HT1080 (cell line): ENCODE data around the gene MYF6. TPM values are rescaled to one million over a fixed set of nuclear protein-coding genes. Genes with fewer than 3 reads are reported as not detected.

Experiments
- DNase-seq: peaks from one replicate; pipeline ENCODE4 v3.0.0-alpha.2; 2015; ENCODE audit warnings: low read depth
- total RNA-seq: library from RNA; depleted of rRNA; stranded (reverse); fragments of >200 nt; shearing (Covaris generic); gene quantifications from 2 replicates; pipeline ENCODE4 v1.2.3, GENCODE V29; 2014

MYF6 gene
- total RNA-seq, 1 experiment from 2014 or later = not detected

DNA sequence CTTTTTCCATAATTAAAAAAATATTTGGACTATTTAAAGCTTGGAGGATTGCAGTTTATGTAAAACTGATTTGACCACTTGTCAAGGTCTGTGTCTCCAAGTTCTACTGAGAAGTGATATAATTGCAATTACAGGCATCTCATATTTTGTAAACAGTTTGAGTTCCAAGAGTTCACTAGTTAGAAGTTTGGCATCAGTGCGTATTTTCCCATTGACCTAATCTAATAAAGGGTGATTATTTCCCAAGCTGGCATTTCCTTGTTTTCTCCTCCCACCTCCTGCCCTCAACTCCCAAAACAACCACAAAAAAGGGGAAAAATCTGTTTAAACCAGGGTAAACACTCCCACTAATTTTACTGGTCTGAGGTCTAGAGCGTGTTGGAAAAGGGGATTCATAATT, 3.0 kb upstream of the MYF6 start:
- DNase-seq = no peak

DNA sequence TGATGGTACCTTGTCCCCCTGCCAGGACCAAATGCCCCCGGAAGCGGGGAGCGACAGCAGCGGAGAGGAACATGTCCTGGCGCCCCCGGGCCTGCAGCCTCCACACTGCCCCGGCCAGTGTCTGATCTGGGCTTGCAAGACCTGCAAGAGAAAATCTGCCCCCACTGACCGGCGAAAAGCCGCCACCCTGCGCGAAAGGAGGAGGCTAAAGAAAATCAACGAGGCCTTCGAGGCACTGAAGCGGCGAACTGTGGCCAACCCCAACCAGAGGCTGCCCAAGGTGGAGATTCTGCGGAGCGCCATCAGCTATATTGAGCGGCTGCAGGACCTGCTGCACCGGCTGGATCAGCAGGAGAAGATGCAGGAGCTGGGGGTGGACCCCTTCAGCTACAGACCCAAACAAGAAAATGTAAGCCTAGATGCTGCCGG, 410 bp downstream of the MYF6 start:
- DNase-seq = no peak

- no peak for DNase-seq
Observed at GRCh38 chr12:80708259-80708974, 983 bp downstream of the MYF6 start.

DNA sequence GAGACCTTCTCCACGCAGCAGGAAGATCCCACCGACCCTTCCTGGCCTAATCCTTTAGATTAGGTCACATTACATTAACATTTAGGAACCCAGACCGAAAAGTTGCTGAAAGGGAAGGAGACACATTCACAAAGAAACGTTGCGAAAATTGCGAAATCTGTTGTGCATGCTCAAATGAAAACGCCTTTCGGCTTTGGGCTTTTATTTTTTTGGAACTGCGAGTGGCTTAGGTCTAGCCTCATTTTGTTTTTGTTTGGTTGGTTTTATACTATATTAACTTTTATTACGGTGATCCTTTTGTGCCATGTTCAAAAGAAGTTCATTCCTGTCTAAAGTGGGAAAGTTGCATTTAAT, 1.5 kb downstream of the MYF6 start:
- DNase-seq = no peak

- DNase-seq = no peak
Observed at GRCh38 chr12:80709811-80710726, 2.6 kb downstream of the MYF6 start.

GRCh38 chr12:80710727-80711449, 3.5 kb downstream of the MYF6 start:
- no peak for DNase-seq

DNA sequence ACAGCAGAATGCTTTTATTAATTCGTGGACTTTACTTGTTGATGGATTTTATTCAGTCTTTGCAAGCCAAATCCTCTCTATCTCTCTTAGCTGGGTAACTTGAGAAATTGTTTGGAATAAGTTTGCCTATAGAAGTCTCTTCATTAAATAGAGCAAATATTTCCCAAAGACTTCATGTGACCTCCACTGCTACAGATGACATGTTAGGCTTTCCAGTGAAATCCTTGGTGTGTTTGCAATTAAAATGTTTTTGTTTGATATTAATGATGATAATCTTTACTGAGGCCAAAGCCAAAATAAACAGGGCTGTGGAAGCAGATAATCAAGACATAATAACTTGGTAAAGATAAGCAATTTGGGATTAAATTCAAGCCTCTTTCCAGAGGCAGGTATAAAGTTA, 4.4 kb downstream of the MYF6 start:
- DNase-seq = no peak

DNA sequence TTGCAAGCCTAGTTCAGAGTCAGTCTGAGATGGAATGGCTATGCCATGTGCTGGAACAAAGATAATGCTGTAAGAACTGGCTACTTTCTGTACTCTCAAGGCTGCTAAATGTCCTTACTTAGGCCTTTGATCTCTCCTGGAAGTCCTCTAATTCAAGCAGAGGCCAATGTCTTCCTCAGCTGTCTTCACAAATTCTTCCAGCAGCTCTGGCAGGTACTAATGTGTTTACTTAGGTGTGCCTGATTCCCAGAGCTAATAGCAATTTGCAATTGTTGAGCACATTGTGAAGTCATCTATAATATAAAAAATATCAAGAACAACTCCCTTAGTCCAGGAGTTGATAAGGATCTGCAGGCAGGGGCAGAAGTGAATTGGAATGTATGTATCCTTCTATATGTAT, 5.4 kb downstream of the MYF6 start:
- DNase-seq = no peak

DNA sequence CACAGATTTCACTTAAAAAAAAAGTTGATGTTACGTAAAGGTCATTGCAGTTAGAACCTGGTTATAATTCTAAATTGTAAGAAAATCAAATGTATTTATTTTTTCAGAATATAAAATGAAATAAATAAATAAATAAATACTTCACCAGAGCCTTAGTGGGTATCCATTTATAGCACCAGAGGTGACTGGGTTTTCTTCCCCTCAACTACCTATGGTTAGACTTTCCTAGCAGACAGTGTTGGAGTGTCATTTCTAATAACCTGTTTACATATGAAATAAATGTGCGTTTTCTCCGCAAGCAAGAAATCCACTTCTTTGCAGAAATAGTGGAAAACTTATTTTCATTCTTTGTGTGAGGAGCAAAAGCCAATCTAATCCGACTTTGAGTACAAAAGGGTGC, 6.0 kb downstream of the MYF6 start:
- DNase-seq = no peak

DNA sequence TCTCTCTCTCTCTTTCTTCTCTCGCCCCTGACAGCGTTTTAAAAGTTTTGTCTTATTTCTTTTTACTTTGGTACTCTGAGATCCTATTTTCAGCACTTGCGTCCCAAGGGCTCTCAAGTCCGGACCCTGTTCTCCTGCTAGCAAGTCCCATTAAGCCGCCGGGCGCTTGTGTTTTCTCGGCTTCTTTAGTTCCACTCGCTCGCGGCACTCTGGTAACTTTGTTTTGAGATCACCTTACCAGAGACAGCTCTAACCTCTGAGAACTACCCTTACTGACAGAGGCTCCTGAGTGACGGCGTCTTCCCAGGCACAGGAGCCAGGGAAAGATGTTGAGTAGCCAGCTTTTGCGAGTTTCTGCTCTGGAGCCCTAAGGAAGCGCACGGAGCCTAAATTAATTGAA, 6.6 kb downstream of the MYF6 start:
- DNase-seq = no peak

- no peak for DNase-seq
Observed at GRCh38 chr12:80714846-80715245, 7.4 kb downstream of the MYF6 start.

- DNase-seq = no peak
Observed at GRCh38 chr12:80715713-80716249, 8.3 kb downstream of the MYF6 start.

GRCh38 chr12:80716696-80717469, 9.4 kb downstream of the MYF6 start, which contains the start of gene MYF5:
Gene MYF5, plus strand, starts transcription at chr12:80716912. Its CDS starts 152 bp downstream, at chr12:80717064.
- DNase-seq = no peak

DNA sequence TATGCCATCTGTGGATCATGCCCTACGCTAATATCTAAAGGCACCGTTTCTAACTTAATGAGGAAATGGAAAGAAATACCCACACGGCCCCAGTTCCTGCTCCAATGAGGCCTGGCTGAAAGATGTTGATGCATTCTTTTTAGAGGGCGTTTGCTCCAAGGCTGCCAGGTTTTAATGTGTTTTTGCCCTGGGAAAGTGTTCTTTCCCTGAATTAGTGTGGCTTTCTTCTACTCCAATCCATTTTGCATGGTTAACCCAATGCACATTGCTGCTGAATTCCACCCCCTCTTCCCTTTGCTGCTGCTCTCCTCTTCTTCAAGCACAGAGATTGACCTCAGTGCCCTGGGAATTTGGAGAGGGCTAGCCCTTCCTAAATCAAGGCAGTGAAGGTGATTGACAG, 10.4 kb downstream of the MYF6 start:
- no peak for DNase-seq

- DNase-seq = no peak
Observed at GRCh38 chr12:80720516-80720915, 13.1 kb downstream of the MYF6 start.

DNA sequence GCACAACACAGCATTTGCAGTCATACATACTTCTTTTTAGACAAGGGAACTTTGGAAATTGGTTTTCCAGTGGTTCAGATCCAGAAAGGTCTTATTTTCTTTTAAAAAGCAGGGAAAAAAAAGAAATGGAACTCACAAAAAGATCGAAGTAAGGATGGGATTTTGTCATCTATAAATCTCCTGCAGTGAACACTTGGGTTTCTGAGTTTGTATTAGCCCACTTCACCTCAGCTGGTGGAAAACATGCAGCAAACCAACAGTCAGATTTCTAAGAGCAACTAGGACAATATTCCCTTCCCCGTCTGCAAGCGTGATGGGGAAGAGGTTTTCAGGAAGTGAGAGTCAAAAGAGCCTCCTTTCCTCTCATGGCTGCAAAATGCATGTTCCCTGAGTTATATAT, 13.9 kb downstream of the MYF6 start:
- no peak for DNase-seq

DNA sequence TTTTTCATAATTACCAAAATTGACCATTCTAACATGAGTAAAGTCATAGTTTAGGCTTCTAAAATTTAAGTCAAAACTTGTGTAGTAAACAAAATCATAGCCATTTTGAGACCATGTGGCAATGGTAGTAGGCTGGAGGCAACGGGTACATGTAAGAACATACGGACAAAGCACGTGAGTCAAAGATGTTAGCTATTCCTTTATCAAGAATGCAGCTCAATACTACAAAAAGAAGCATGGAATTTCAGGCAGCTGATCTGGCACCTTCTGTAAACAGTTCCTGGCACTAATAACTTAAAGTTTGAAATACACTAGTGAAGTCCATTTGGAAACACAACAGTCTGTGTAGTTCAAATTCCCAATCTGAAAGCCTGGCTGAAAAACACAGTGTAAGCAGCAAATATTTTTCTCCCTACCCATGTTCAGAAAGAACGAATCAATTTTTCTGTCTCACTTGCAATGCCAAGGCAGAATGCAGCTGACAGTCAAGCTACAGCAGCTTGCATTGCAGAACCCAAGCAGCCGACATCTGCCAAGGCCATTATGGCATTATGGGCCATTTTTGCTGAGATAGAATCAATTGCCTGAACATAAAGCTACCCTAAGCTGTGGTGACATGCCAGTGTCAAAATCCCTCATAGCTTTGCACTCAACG, 38.5 kb downstream of the MYF6 start:
- DNase-seq = no peak

GRCh38 chr12:80747800-80748199, 40.4 kb downstream of the MYF6 start:
- DNase-seq = no peak

DNA sequence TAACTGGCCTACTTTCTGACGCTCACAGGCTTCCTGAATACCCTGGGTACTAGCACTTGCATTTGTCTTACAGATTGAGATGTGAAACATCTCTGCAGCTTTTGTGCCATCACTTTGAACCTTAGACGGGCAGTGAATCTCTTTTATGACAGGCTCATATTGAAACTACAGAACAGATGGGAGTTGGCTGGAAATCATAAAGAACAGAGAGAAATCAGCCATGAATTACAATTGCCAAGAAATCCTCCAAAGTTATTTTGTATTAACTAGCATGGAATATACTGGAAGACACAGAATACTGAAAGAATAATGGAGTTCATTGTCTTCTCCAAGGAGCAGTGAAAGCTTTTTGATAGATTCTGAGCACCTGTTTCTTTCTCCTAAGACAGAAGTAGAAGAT, 42.0 kb downstream of the MYF6 start:
- DNase-seq = no peak

DNA sequence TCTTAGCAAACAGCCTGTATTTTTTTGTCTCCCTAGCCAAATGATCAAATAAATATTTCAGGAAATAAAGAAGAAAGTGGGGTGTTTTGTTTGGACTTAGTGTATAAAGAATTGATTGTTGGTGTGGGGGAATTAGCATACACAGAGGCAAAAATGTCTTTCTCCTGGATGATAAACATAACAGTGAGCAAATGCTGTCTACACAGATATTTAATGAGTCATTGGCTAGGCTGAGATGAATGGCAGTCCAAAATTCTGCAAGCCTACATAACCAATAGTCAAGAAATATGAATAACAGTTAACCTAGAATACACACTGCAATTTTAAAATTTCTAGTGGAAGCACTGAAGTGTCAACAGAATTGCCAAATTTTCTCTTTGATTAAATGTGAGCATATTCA, 45.0 kb downstream of the MYF6 start:
- DNase-seq = no peak
